K562 (cell line): ENCODE measurements around the gene SPDYE4.

Experiments
- CAMTA2 ChIP-seq: fragments of 250-450 bp; sonication (Bioruptor Pico); conservative IDR thresholded peaks from 2 replicates; pipeline ENCODE4 v1.5.1; 2022
- KAT8 ChIP-seq: fragments of 450-650 bp; IDR thresholded peaks from 2 replicates; pipeline ENCODE4 v1.6.1; 2016; ENCODE audit warnings: low read depth, mild to moderate bottlenecking
- L3MBTL2 ChIP-seq: fragments of 450-650 bp; IDR thresholded peaks from 2 replicates; pipeline ENCODE4 v1.6.1; 2016; ENCODE audit warnings: mild to moderate bottlenecking, moderate library complexity
- POLR2AphosphoS5 ChIP-seq: IDR thresholded peaks from 2 replicates; pipeline ENCODE4 v1.6.1; 2011; ENCODE audit warnings: mild to moderate bottlenecking, low read depth, low read length, moderate library complexity; ENCODE audit not compliant: control insufficient read depth, insufficient read depth
- SAP30 ChIP-seq: fragments of 200-600 bp; sonication (generic); IDR thresholded peaks from 2 replicates; pipeline ENCODE4 v1.6.1; 2012; ENCODE audit warnings: borderline replicate concordance, low read depth, mild to moderate bottlenecking, moderate library complexity, low read length, control low read depth, inconsistent platforms; ENCODE audit not compliant: insufficient read depth, poor library complexity, severe bottlenecking
- SIN3A ChIP-seq, 2 experiments: fragments of 150-350 bp in 1 of 2; IDR thresholded peaks; 2 replicates each; pipeline ENCODE4 v1.6.1; 2011 to 2016; ENCODE audit warnings: borderline replicate concordance in 2 of 2, low read depth in 2 of 2, low read length in 2 of 2, mild to moderate bottlenecking in 2 of 2, moderate library complexity in 2 of 2; ENCODE audit not compliant: control insufficient read depth in 1 of 2
- SOX6 ChIP-seq: fragments of 450-650 bp; IDR thresholded peaks from 2 replicates; pipeline ENCODE4 v1.6.1; 2014; ENCODE audit warnings: mild to moderate bottlenecking
- TEAD4 ChIP-seq, 2 experiments: sonication (generic) in 1 of 2; formaldehyde crosslinking in 1 of 2; IDR thresholded peaks; 2 replicates each; pipeline versions ENCODE4 v1.6.1 to v1.8.0; 2012 to 2022; ENCODE audit warnings: borderline replicate concordance in 1 of 2, inconsistent platforms in 1 of 2, low read length in 1 of 2, mild to moderate bottlenecking in 1 of 2, missing genetic modification reagents in 1 of 2
- XRCC5 ChIP-seq: fragments of 200-400 bp; formaldehyde crosslinking; IDR thresholded peaks from 2 replicates; pipeline ENCODE4 v1.6.1; 2017; ENCODE audit warnings: low read depth, mild to moderate bottlenecking, low read length
- TF ChIP-seq, protein P1 (sequence below): fragments of 200-600 bp; sonication (generic); IDR thresholded peaks from one replicate; pipeline ENCODE4 v1.6.1; 2012; ENCODE audit warnings: mild to moderate bottlenecking, low read depth, low read length, inconsistent platforms
- TF ChIP-seq, protein P2 (sequence below): IDR thresholded peaks from 2 replicates; pipeline ENCODE4 v1.6.1; 2016; ENCODE audit warnings: missing genetic modification characterization, missing compliant biosample characterization

DNA sequence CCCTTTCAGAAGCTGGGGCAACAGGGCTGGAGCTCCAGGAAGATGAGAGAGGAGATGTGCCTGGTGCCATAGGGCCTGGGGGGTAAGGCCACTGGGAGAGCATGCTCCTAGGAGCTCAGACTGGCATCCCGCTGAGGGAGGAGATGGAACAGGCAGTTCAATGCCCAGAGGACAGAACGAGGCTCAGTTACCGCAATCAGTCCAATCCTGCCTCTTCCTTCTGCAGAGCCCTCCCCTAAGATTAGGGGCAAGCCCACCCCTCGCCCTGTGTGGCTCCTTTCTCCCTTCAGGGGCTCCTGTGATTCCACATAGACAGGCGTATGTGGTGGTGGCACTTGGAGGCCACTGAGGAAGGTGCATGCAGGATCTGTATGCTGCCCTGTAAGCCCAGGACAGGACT, 16.1 kb downstream of the SPDYE4 start:
- no peak for TF ChIP-seq XRCC5
- no peak for TF ChIP-seq KAT8
- TF ChIP-seq, protein P1, sequence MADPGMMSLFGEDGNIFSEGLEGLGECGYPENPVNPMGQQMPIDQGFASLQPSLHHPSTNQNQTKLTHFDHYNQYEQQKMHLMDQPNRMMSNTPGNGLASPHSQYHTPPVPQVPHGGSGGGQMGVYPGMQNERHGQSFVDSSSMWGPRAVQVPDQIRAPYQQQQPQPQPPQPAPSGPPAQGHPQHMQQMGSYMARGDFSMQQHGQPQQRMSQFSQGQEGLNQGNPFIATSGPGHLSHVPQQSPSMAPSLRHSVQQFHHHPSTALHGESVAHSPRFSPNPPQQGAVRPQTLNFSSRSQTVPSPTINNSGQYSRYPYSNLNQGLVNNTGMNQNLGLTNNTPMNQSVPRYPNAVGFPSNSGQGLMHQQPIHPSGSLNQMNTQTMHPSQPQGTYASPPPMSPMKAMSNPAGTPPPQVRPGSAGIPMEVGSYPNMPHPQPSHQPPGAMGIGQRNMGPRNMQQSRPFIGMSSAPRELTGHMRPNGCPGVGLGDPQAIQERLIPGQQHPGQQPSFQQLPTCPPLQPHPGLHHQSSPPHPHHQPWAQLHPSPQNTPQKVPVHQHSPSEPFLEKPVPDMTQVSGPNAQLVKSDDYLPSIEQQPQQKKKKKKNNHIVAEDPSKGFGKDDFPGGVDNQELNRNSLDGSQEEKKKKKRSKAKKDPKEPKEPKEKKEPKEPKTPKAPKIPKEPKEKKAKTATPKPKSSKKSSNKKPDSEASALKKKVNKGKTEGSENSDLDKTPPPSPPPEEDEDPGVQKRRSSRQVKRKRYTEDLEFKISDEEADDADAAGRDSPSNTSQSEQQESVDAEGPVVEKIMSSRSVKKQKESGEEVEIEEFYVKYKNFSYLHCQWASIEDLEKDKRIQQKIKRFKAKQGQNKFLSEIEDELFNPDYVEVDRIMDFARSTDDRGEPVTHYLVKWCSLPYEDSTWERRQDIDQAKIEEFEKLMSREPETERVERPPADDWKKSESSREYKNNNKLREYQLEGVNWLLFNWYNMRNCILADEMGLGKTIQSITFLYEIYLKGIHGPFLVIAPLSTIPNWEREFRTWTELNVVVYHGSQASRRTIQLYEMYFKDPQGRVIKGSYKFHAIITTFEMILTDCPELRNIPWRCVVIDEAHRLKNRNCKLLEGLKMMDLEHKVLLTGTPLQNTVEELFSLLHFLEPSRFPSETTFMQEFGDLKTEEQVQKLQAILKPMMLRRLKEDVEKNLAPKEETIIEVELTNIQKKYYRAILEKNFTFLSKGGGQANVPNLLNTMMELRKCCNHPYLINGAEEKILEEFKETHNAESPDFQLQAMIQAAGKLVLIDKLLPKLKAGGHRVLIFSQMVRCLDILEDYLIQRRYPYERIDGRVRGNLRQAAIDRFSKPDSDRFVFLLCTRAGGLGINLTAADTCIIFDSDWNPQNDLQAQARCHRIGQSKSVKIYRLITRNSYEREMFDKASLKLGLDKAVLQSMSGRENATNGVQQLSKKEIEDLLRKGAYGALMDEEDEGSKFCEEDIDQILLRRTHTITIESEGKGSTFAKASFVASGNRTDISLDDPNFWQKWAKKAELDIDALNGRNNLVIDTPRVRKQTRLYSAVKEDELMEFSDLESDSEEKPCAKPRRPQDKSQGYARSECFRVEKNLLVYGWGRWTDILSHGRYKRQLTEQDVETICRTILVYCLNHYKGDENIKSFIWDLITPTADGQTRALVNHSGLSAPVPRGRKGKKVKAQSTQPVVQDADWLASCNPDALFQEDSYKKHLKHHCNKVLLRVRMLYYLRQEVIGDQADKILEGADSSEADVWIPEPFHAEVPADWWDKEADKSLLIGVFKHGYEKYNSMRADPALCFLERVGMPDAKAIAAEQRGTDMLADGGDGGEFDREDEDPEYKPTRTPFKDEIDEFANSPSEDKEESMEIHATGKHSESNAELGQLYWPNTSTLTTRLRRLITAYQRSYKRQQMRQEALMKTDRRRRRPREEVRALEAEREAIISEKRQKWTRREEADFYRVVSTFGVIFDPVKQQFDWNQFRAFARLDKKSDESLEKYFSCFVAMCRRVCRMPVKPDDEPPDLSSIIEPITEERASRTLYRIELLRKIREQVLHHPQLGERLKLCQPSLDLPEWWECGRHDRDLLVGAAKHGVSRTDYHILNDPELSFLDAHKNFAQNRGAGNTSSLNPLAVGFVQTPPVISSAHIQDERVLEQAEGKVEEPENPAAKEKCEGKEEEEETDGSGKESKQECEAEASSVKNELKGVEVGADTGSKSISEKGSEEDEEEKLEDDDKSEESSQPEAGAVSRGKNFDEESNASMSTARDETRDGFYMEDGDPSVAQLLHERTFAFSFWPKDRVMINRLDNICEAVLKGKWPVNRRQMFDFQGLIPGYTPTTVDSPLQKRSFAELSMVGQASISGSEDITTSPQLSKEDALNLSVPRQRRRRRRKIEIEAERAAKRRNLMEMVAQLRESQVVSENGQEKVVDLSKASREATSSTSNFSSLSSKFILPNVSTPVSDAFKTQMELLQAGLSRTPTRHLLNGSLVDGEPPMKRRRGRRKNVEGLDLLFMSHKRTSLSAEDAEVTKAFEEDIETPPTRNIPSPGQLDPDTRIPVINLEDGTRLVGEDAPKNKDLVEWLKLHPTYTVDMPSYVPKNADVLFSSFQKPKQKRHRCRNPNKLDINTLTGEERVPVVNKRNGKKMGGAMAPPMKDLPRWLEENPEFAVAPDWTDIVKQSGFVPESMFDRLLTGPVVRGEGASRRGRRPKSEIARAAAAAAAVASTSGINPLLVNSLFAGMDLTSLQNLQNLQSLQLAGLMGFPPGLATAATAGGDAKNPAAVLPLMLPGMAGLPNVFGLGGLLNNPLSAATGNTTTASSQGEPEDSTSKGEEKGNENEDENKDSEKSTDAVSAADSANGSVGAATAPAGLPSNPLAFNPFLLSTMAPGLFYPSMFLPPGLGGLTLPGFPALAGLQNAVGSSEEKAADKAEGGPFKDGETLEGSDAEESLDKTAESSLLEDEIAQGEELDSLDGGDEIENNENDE = no peak
- no peak for TF ChIP-seq SIN3A (IDR thresholded peaks at IDR 0.05; ENCODE audit: borderline replicate concordance in 2 of 2, control insufficient read depth in 1 of 2, low read depth in 2 of 2, low read length in 2 of 2)
- TF ChIP-seq TEAD4 (IDR thresholded peaks at IDR 0.05; ENCODE audit: low read length) = no peak
- no peak for TF ChIP-seq TEAD4 (CRISPR knock-in tag; IDR thresholded peaks at IDR 0.05; ENCODE audit: borderline replicate concordance)
- TF ChIP-seq CAMTA2 (CRISPR knock-in tag) = no peak
- TF ChIP-seq SOX6 = no peak
- TF ChIP-seq, protein P2, sequence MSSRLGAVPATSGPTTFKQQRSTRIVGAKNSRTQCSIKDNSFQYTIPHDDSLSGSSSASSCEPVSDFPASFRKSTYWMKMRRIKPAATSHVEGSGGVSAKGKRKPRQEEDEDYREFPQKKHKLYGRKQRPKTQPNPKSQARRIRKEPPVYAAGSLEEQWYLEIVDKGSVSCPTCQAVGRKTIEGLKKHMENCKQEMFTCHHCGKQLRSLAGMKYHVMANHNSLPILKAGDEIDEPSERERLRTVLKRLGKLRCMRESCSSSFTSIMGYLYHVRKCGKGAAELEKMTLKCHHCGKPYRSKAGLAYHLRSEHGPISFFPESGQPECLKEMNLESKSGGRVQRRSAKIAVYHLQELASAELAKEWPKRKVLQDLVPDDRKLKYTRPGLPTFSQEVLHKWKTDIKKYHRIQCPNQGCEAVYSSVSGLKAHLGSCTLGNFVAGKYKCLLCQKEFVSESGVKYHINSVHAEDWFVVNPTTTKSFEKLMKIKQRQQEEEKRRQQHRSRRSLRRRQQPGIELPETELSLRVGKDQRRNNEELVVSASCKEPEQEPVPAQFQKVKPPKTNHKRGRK (tag) = no peak
- no peak for TF ChIP-seq SAP30
- no peak for TF ChIP-seq POLR2AphosphoS5
- TF ChIP-seq L3MBTL2 = no peak
